HCT116 (cell line): ENCODE data around the gene ZBTB5. TPM values are rescaled to one million over a fixed set of nuclear protein-coding genes. Genes with fewer than 3 reads are reported as not detected.

Experiments
- ATAC-seq: fragments of 200-7000 bp; cut with Tn5 transposase; 2 replicates; pipeline ENCODE4 v1.9.1; 2020; ENCODE audit warnings: mild to moderate bottlenecking, moderate library complexity
- BruUV-seq: library from RNA; stranded (reverse); fragments of 400-500 nt; replicated peaks from 2 replicates; lab custom pipeline; 2021; lab: Mats Ljungman, UMichigan
- CTCF ChIA-PET: fragments of 300-600 bp; sonication (Branson Sonifier 250); formaldehyde crosslinking; loops from one replicate; lab custom pipeline; 2021; ENCODE audit warnings: antibody characterized with exemption; lab: Charles Lee
- POLR2A ChIA-PET: fragments of 300-600, 350-600 bp; sonication (Branson Sonifier 250); formaldehyde crosslinking; loops from one replicate; lab custom pipeline; 2021; ENCODE audit warnings: antibody characterized with exemption; lab: Charles Lee
- RAD21 ChIA-PET, 2 experiments: fragments of 300-600 bp; sonication (Branson Sonifier 250); formaldehyde crosslinking; loops; one replicate each; lab custom pipeline; 2023; ENCODE audit warnings: low total read pairs in 2 of 2; ENCODE audit not compliant: uncharacterized antibody in 2 of 2, unreplicated experiment in 2 of 2, low non-redundant PET in 1 of 2; lab: Charles Lee
- DNase-seq: peaks from one replicate; pipeline ENCODE4 v3.0.0-alpha.2; 2010; ENCODE audit warnings: low read depth, low spot score
- H2AFZ ChIP-seq: fragments of 200-600 bp; shearing (Covaris generic), sonication (generic); 2 replicates; pipeline ENCODE4 v1.6.1; 2017; ENCODE audit warnings: low read depth, mixed run types, mixed read lengths, antibody characterized with exemption, low read length; ENCODE audit not compliant: poor library complexity, severe bottlenecking
- H3K27ac ChIP-seq: 2 replicates; pipeline ENCODE4 v1.5.1; 2012; ENCODE audit warnings: low read depth, low read length
- H3K27me3 ChIP-seq: fragments of 200-600 bp; sonication (generic); 2 replicates; pipeline ENCODE4 v1.6.1; 2016; ENCODE audit warnings: mixed run types, low read length, mixed read lengths; ENCODE audit not compliant: insufficient read depth
- H3K36me3 ChIP-seq, 2 experiments: fragments of 200-500 bp in 1 of 2; fragments of 200-600 bp in 1 of 2; sonication (Bioruptor generic) in 1 of 2; sonication (generic) in 1 of 2; 2 replicates each; pipeline versions ENCODE4 v1.5.1 to v1.6.1; 2014 to 2016; ENCODE audit warnings: low read length in 2 of 2, inconsistent platforms in 1 of 2, mixed read lengths in 1 of 2, mixed run types in 1 of 2; ENCODE audit not compliant: insufficient read depth in 2 of 2, control insufficient read depth in 1 of 2
- H3K4me1 ChIP-seq, 2 experiments: fragments of 200-600 bp in 1 of 2; sonication (generic) in 1 of 2; 2 replicates each; pipeline versions ENCODE4 v1.5.1 to v1.6.1; 2012 to 2017; ENCODE audit warnings: low read length in 2 of 2, inconsistent platforms in 1 of 2, mild to moderate bottlenecking in 1 of 2, mixed read lengths in 1 of 2, mixed run types in 1 of 2, moderate library complexity in 1 of 2; ENCODE audit not compliant: insufficient read depth in 2 of 2, control insufficient read depth in 1 of 2
- H3K4me2 ChIP-seq: fragments of 200-600 bp; sonication (generic); 2 replicates; pipeline ENCODE4 v1.6.1; 2017; ENCODE audit warnings: mixed run types, low read length, mixed read lengths
- H3K4me3 ChIP-seq, 2 experiments: fragments of 200-600 bp in 1 of 2; sonication (generic) in 1 of 2; replicated peaks in 1 of 2; 2 replicates each; pipeline ENCODE4 v1.5.1; 2011 to 2016; ENCODE audit warnings: low read length in 2 of 2, control low read depth in 1 of 2, low read depth in 1 of 2, mild to moderate bottlenecking in 1 of 2, mixed read lengths in 1 of 2, mixed run types in 1 of 2
- H3K79me2 ChIP-seq: fragments of 200-600 bp; sonication (generic); 2 replicates; pipeline ENCODE4 v1.6.1; 2017; ENCODE audit warnings: mild to moderate bottlenecking, mixed run types, low read length, moderate library complexity, mixed read lengths; ENCODE audit not compliant: insufficient read depth
- H3K9ac ChIP-seq: fragments of 200-600 bp; sonication (generic); 2 replicates; pipeline ENCODE4 v1.6.1; 2016; ENCODE audit warnings: low read length, mixed read lengths
- H3K9me2 ChIP-seq: fragments of 200-600 bp; sonication (generic), shearing (Covaris generic); 2 replicates; pipeline ENCODE4 v1.6.1; 2017; ENCODE audit warnings: mixed run types, mild to moderate bottlenecking, moderate library complexity; ENCODE audit not compliant: insufficient read depth
- H3K9me3 ChIP-seq, 2 experiments: fragments of 200-500 bp in 1 of 2; fragments of 200-600 bp in 1 of 2; sonication (Bioruptor generic) in 1 of 2; sonication (generic) in 1 of 2; 2 replicates each; pipeline ENCODE4 v1.6.1; 2014 to 2017; ENCODE audit warnings: low read length in 2 of 2, mixed read lengths in 2 of 2, inconsistent platforms in 1 of 2, low read depth in 1 of 2, mild to moderate bottlenecking in 1 of 2, mixed run types in 1 of 2, moderate library complexity in 1 of 2; ENCODE audit not compliant: control insufficient read depth in 1 of 2, insufficient read depth in 1 of 2
- H4K20me1 ChIP-seq: fragments of 200-600 bp; sonication (generic), shearing (Covaris generic); 2 replicates; pipeline ENCODE4 v1.6.1; 2017; ENCODE audit warnings: mixed run types, mild to moderate bottlenecking, moderate library complexity; ENCODE audit not compliant: insufficient read depth
- ATF3 ChIP-seq: IDR thresholded peaks from 2 replicates; pipeline ENCODE4 v1.6.1; 2012
- CBX3 ChIP-seq: IDR thresholded peaks from 2 replicates; pipeline ENCODE4 v1.6.1; 2012; ENCODE audit warnings: low read depth
- CEBPB ChIP-seq: IDR thresholded peaks from 2 replicates; pipeline ENCODE4 v1.6.1; 2012; ENCODE audit warnings: low read depth
- CTCF ChIP-seq, 3 experiments: fragments of 200-600 bp in 1 of 3; sonication (generic) in 1 of 3; IDR thresholded peaks in 2 of 3; conservative IDR thresholded peaks in 1 of 3; 2 replicates each; pipeline ENCODE4 v1.5.1; 2012 to 2017; ENCODE audit warnings: low read depth in 2 of 3, low read length in 2 of 3, antibody characterized with exemption in 1 of 3, borderline replicate concordance in 1 of 3, control low read depth in 1 of 3, mild to moderate bottlenecking in 1 of 3, mixed read lengths in 1 of 3, mixed run types in 1 of 3, moderate library complexity in 1 of 3; ENCODE audit not compliant: insufficient read depth in 1 of 3
- EGR1 ChIP-seq: IDR thresholded peaks from 2 replicates; pipeline ENCODE4 v1.6.1; 2012; ENCODE audit warnings: low read depth
- ELF1 ChIP-seq: IDR thresholded peaks from 2 replicates; pipeline ENCODE4 v1.6.1; 2012; ENCODE audit warnings: low read depth, borderline replicate concordance
- EZH2 ChIP-seq: fragments of 200-600 bp; sonication (generic); IDR thresholded peaks from 2 replicates; pipeline ENCODE4 v1.6.1; 2017; ENCODE audit warnings: antibody characterized with exemption, mixed run types
- EZH2phosphoT487 ChIP-seq: fragments of 200-600 bp; IDR thresholded peaks from 2 replicates; pipeline ENCODE4 v1.6.1; 2018; ENCODE audit warnings: antibody characterized with exemption, borderline replicate concordance
- FOSL1 ChIP-seq: IDR thresholded peaks from 2 replicates; pipeline ENCODE4 v1.6.1; 2012; ENCODE audit warnings: low read depth
- JUND ChIP-seq: IDR thresholded peaks from 2 replicates; pipeline ENCODE4 v1.6.1; 2012
- MAX ChIP-seq: IDR thresholded peaks from 2 replicates; pipeline ENCODE4 v1.6.1; 2012
- POLR2AphosphoS5 ChIP-seq: IDR thresholded peaks from 2 replicates; pipeline ENCODE4 v1.6.1; 2011; ENCODE audit warnings: mild to moderate bottlenecking, low read depth, low read length, moderate library complexity
- RAD21 ChIP-seq: IDR thresholded peaks from 2 replicates; pipeline ENCODE4 v1.6.1; 2012; ENCODE audit warnings: low read depth, mild to moderate bottlenecking
- REST ChIP-seq: IDR thresholded peaks from 2 replicates; pipeline ENCODE4 v1.6.1; 2012; ENCODE audit warnings: low read depth
- SP1 ChIP-seq: IDR thresholded peaks from 2 replicates; pipeline ENCODE4 v1.6.1; 2012; ENCODE audit warnings: low read depth
- SRF ChIP-seq: IDR thresholded peaks from 2 replicates; pipeline ENCODE4 v1.6.1; 2012; ENCODE audit warnings: low read depth
- TCF7L2 ChIP-seq: IDR thresholded peaks from 2 replicates; pipeline ENCODE4 v1.7.0; 2011; ENCODE audit warnings: borderline replicate concordance, inconsistent platforms; ENCODE audit not compliant: insufficient read depth, insufficient read length; ENCODE audit errors: extremely low read depth
- YY1 ChIP-seq: IDR thresholded peaks from 2 replicates; pipeline ENCODE4 v1.6.1; 2011; ENCODE audit warnings: low read length, low read depth, moderate library complexity, mild to moderate bottlenecking; ENCODE audit not compliant: insufficient replicate concordance; ENCODE audit errors: extremely low read depth
- ZBTB33 ChIP-seq: IDR thresholded peaks from 2 replicates; pipeline ENCODE4 v1.6.1; 2011; ENCODE audit warnings: mild to moderate bottlenecking, low read length, moderate library complexity; ENCODE audit not compliant: insufficient replicate concordance; ENCODE audit errors: extremely low read depth
- ZFX ChIP-seq: fragments of 450-650 bp; IDR thresholded peaks from 2 replicates; pipeline ENCODE4 v1.6.1; 2017
- intact Hi-C: fragments of 100-400 bp; cut with micrococcal nuclease; formaldehyde crosslinking; loops from 2 replicates; pipeline ENCODE4 v1.10.0; 2022
- total RNA-seq: library from RNA; stranded (reverse); gene quantifications from one replicate; pipeline ENCODE4 v1.2.1, GENCODE V29; 2021; ENCODE audit not compliant: unreplicated experiment

The ZBTB5 gene
- total RNA-seq, 1 experiment from 2014 or later, result 22.3 TPM

- no peak overlapping the region for H3K4me3 ChIP-seq
- H3K4me2 ChIP-seq, result no peak overlapping the region
- peaks cover 21% of the 10 kb centered on the region; the same call in 1 of the 2 replicates for H4K20me1 ChIP-seq
- H3K9me2 ChIP-seq, result no peaks in the 10 kb centered on the region
- no peaks in the 10 kb centered on the region for H3K4me1 ChIP-seq
- ATAC-seq (no peak), DNase-seq (no peak)
- TF ChIP-seq ZBTB33 (no peak), CTCF (IDR thresholded peaks at IDR 0.05 in 2 of 3, conservative IDR thresholded peaks at IDR 0.05 in 1 of 3; ENCODE audit: borderline replicate concordance in 1 of 3, insufficient read depth in 1 of 3, low read depth in 2 of 3, low read length in 2 of 3) (no peak), EGR1 (no peak), SRF (no peak), POLR2AphosphoS5 (no peak), REST (no peak), TCF7L2 (no peak), SP1 (no peak), EZH2phosphoT487 (no peak), FOSL1 (no peak), CBX3 (no peak), ATF3 (no peak), RAD21 (no peak), MAX (no peak), JUND (no peak), ZFX (no peak), YY1 (no peak), CEBPB (no peak), ELF1 (no peak), EZH2 (no peak)
- intact Hi-C loops, result no loop called here
- peaks cover 85% of the 10 kb centered on the region for H3K79me2 ChIP-seq
- no peak overlapping the region for H3K9ac ChIP-seq
- ChIA-PET CTCF (no interaction called here), RAD21 (no interaction called here), POLR2A (no interaction called here)
- H3K27me3 ChIP-seq, result no peaks in the 10 kb centered on the region
- peaks cover 42 to 85% of the 10 kb centered on the region in 2 experiments for H3K36me3 ChIP-seq
- no peak overlapping the region for H2AFZ ChIP-seq
- no peak overlapping the region for H3K27ac ChIP-seq
- BruUV-seq, result no TSS peak
- no peaks in the 10 kb centered on the region for H3K9me3 ChIP-seq
These were observed 27.6 kb downstream of the ZBTB5 start for GRCh38 chr9:37437621-37438020.
